Breast epithelium (tissue), 4 donors: ENCODE data around the gene MAP2K6. TPM values are rescaled to one million over a fixed set of nuclear protein-coding genes. Genes with fewer than 3 reads are reported as not detected.
A peak's percentile ranks its signal among the peaks of the same experiment; 100 is the strongest.

Source experiments
- DNase-seq, 2 donors: peaks; one replicate each; pipeline ENCODE4 v3.0.0-alpha.2; 2019; ENCODE audit warnings: low spot score in 2 of 2
- H3K27ac ChIP-seq, 2 donors: fragments of 200-600 bp; sonication (generic) in 1 of 2; one replicate each; pipeline ENCODE4 v1.5.1; 2016 to 2019; ENCODE audit warnings: mild to moderate bottlenecking in 1 of 2
- H3K27me3 ChIP-seq, 2 donors: fragments of 200-600 bp; sonication (generic) in 1 of 2; one replicate each; pipeline versions ENCODE4 v1.5.1 to v1.6.0; 2017 to 2019; ENCODE audit warnings: control low read depth in 1 of 2, mild to moderate bottlenecking in 1 of 2
- H3K36me3 ChIP-seq: fragments of 200-600 bp; one replicate; pipeline ENCODE4 v1.5.1; 2019
- H3K4me1 ChIP-seq, 2 donors: fragments of 200-600 bp; sonication (generic); one replicate each; pipeline ENCODE4 v1.5.1; 2016 to 2019; ENCODE audit warnings: control low read depth in 1 of 2
- H3K4me3 ChIP-seq, 3 donors: fragments of 200-600 bp; sonication (generic); 1 replicate in 2 of 3; 2 replicates in 1 of 3; pipeline ENCODE4 v1.5.1; 2016 to 2019; ENCODE audit warnings: mild to moderate bottlenecking in 3 of 3, moderate library complexity in 2 of 3
- H3K9me3 ChIP-seq, 2 donors: fragments of 200-600 bp; sonication (generic) in 1 of 2; one replicate each; pipeline ENCODE4 v1.5.1; 2016 to 2019; ENCODE audit warnings: control low read depth in 1 of 2
- CTCF ChIP-seq, 3 donors: fragments of 450-650 bp; IDR thresholded peaks; one replicate each; pipeline ENCODE4 v1.5.1; 2016 to 2017; ENCODE audit warnings: antibody characterized with exemption in 3 of 3, mild to moderate bottlenecking in 3 of 3, moderate library complexity in 3 of 3
- POLR2A ChIP-seq: fragments of 450-650 bp; IDR thresholded peaks from one replicate; pipeline ENCODE4 v1.6.1; 2016; ENCODE audit warnings: antibody characterized with exemption, mild to moderate bottlenecking, moderate library complexity
- POLR2AphosphoS5 ChIP-seq, 3 donors: sonication (generic); formaldehyde crosslinking; IDR thresholded peaks; one replicate each; pipeline ENCODE4 v1.6.1; 2017; ENCODE audit warnings: antibody characterized with exemption in 3 of 3
- intact Hi-C: fragments of 100-400 bp; cut with DNase I; formaldehyde crosslinking; loops from one replicate; pipeline ENCODE4 v1.15.1; 2023; ENCODE audit warnings: low total_unique reads
- total RNA-seq, 3 donors: library from RNA; depleted of rRNA; stranded (reverse); fragments of >200 nt; gene quantifications; one replicate each; pipeline ENCODE4 v1.1.0, GENCODE V29; 2016

The MAP2K6 gene
- total RNA-seq, 3 donors from 2014 or later, result 10.9 to 54.9 (median 16.7) TPM

GRCh38 chr17:69452664-69453260 lies 38.3 kb downstream of the MAP2K6 start:
- TF ChIP-seq CTCF (IDR thresholded peaks at IDR 0.05) (no peak), POLR2AphosphoS5 (IDR thresholded peaks at IDR 0.05) (no peak), POLR2A (no peak)

GRCh38 chr17:69454051-69454450 lies 39.6 kb downstream of the MAP2K6 start:
- DNase-seq, result no peak
- H3K36me3 ChIP-seq, result no peaks in the 10 kb centered on the region
- no peaks in the 10 kb centered on the region for H3K9me3 ChIP-seq
- TF ChIP-seq POLR2AphosphoS5 (IDR thresholded peaks at IDR 0.05) (no peak), POLR2A (no peak), CTCF (IDR thresholded peaks at IDR 0.05) (no peak)
- no peak overlapping the region for H3K27ac ChIP-seq
- H3K4me3 ChIP-seq, result no peak overlapping the region
- intact Hi-C loops, result no loop called here
- no peaks in the 10 kb centered on the region for H3K27me3 ChIP-seq
- H3K4me1 ChIP-seq, result no peaks in the 10 kb centered on the region

More at GRCh38 chr17:69452664-69453260, 38.3 kb downstream of the MAP2K6 start:
- Histone ChIP-seq H3K4me3 (no peak overlapping the region), H3K4me1 (no peaks in the 10 kb centered on the region), H3K9me3 (no peaks in the 10 kb centered on the region), H3K27ac (no peak overlapping the region), H3K36me3 (no peaks in the 10 kb centered on the region), H3K27me3 (no peaks in the 10 kb centered on the region)
- intact Hi-C loops, result no loop called here
- no peak for DNase-seq

GRCh38 chr17:69455040-69455439 lies 40.5 kb downstream of the MAP2K6 start:
- H3K4me3 ChIP-seq, result no peak overlapping the region
- DNase-seq, result no peak
- intact Hi-C loops, result no loop called here
- no peaks in the 10 kb centered on the region for H3K36me3 ChIP-seq
- H3K9me3 ChIP-seq, result no peaks in the 10 kb centered on the region
- TF ChIP-seq POLR2A, result no peak
- TF ChIP-seq POLR2AphosphoS5 (IDR thresholded peaks at IDR 0.05), result no peak
- no peak for TF ChIP-seq CTCF (IDR thresholded peaks at IDR 0.05)
- H3K27me3 ChIP-seq, result no peaks in the 10 kb centered on the region
- no peaks in the 10 kb centered on the region for H3K4me1 ChIP-seq
- H3K27ac ChIP-seq, result no peak overlapping the region

GRCh38 chr17:69457603-69458002 lies 43.1 kb downstream of the MAP2K6 start:
- no peaks in the 10 kb centered on the region for H3K27me3 ChIP-seq
- DNase-seq, result no peak
- H3K4me1 ChIP-seq, result no peaks in the 10 kb centered on the region
- H3K27ac ChIP-seq, result no peak overlapping the region
- H3K9me3 ChIP-seq, result no peaks in the 10 kb centered on the region
- no peak overlapping the region for H3K4me3 ChIP-seq
- intact Hi-C loops, result no loop called here
- TF ChIP-seq POLR2AphosphoS5 (IDR thresholded peaks at IDR 0.05), result no peak
- TF ChIP-seq POLR2A, result no peak
- no peak for TF ChIP-seq CTCF (IDR thresholded peaks at IDR 0.05)
- no peaks in the 10 kb centered on the region for H3K36me3 ChIP-seq

GRCh38 chr17:69460963-69461922 lies 46.7 kb downstream of the MAP2K6 start:
- no peak overlapping the region for H3K4me3 ChIP-seq
- no peaks in the 10 kb centered on the region for H3K4me1 ChIP-seq
- peak overlapping the region; percentile 53 to 68 for H3K27ac ChIP-seq
- TF ChIP-seq POLR2AphosphoS5 (IDR thresholded peaks at IDR 0.05) (no peak), CTCF (IDR thresholded peaks at IDR 0.05) (no peak), POLR2A (no peak)
- intact Hi-C loops, result no loop called here
- no peaks in the 10 kb centered on the region for H3K36me3 ChIP-seq
- DNase-seq, result no peak
- H3K9me3 ChIP-seq, result no peaks in the 10 kb centered on the region
- no peaks in the 10 kb centered on the region for H3K27me3 ChIP-seq
